ENCODE data around the gene CBLN3. TPM values are rescaled to one million over a fixed set of nuclear protein-coding genes. Genes with fewer than 3 reads are reported as not detected.
A peak's percentile ranks its signal among the peaks of the same experiment; 100 is the strongest.

The CBLN3 gene
- total RNA-seq, 2 donors from 2014 or later, result 1.8 to 2.0 TPM

GRCh38 chr14:24426150-24426911 is 3.1 kb downstream of the CBLN3 start:
- Histone ChIP-seq H3K36me3 (no peaks in the 10 kb centered on the region), H3K27me3 (no peaks in the 10 kb centered on the region), H3K9ac (ENCODE audit: low read depth in 2 of 2, low read length in 2 of 2) (peak overlapping the region in 1 of 2 donors; percentile 69), H3K4me1 (peaks cover 18% of the 10 kb centered on the region), H3K4me3 (no peak overlapping the region), H3K9me3 (no peaks in the 10 kb centered on the region), H3K27ac (peak overlapping the region; percentile 79)
- intact Hi-C loops (cut with DNase I), result no loop called here
- TF ChIP-seq, protein P1, sequence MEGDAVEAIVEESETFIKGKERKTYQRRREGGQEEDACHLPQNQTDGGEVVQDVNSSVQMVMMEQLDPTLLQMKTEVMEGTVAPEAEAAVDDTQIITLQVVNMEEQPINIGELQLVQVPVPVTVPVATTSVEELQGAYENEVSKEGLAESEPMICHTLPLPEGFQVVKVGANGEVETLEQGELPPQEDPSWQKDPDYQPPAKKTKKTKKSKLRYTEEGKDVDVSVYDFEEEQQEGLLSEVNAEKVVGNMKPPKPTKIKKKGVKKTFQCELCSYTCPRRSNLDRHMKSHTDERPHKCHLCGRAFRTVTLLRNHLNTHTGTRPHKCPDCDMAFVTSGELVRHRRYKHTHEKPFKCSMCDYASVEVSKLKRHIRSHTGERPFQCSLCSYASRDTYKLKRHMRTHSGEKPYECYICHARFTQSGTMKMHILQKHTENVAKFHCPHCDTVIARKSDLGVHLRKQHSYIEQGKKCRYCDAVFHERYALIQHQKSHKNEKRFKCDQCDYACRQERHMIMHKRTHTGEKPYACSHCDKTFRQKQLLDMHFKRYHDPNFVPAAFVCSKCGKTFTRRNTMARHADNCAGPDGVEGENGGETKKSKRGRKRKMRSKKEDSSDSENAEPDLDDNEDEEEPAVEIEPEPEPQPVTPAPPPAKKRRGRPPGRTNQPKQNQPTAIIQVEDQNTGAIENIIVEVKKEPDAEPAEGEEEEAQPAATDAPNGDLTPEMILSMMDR (IDR thresholded peaks at IDR 0.05), result no peak
- no peak for DNase-seq

DNA sequence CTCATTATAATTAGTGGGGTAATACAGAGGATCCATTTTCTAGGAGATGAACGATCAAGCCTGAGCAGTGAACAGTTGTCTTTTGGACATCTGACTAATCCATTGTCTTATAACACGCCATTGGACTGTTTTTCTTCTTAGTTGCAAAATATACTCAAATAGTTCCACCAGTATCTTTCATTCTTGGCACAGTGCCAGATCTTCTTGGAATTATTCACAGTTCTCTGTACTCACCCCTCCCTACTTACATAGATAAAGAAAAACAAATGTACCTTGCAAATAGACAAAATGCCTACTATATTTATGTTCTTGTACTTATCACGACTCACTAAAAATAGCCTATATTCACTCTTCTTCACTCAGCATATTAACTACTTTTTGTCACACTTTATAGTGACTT is 3.8 kb downstream of the CBLN3 start:
- H3K36me3 ChIP-seq, result no peaks in the 10 kb centered on the region
- H3K27ac ChIP-seq, result peak overlapping the region; percentile 79
- intact Hi-C loops (cut with DNase I), result no loop called here
- H3K9me3 ChIP-seq, result no peaks in the 10 kb centered on the region
- H3K27me3 ChIP-seq, result no peaks in the 10 kb centered on the region
- DNase-seq, result no peak
- H3K4me1 ChIP-seq, result peaks cover 16% of the 10 kb centered on the region
- H3K9ac ChIP-seq (ENCODE audit: low read depth in 2 of 2, low read length in 2 of 2), result no peak overlapping the region
- H3K4me3 ChIP-seq, result no peak overlapping the region
- TF ChIP-seq, protein P1 (IDR thresholded peaks at IDR 0.05), result no peak

DNA sequence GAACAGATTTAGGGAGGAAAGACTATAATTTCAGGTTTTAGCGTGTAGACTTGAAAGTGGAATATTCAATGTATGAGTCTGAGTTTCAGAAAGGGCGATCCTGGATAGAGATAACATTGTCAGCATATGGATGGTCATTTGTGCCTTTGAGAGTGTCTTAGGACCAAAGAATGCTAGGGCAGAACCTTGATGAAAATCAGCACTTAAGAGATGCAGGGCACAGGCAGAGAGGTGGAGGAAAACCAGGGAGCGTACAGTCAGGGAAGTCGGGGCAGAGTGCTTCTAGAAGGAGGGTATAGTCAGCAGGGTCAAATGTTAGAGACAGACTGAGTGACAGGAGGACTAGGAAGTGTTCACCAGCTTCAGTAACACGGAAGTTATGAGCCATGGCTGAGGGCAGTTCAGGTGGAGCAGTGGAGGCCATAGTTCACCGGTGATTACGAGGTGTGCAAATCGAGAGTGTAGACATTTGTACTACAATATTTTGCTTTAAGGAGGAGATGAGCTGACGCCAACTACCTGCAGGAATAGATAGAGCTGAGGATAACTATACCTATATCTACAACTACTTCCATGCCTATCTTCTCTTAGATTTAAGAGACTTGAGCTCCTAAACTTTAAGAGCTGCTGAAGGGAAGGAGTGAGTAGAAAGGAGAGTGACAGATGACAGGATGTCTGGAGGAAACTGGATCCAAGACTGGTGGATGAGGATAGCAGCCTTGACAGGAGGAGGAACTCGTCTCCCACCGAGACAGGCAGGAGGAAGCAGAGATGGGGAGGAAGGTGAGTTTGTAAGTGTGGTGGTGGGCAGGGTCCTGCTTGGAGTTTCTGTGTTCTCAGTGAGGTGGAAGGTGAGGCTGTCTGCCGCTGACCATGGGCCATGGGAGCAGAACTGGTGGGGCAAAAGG is 6.5 kb downstream of the CBLN3 start:
- peak; percentile 78 for DNase-seq
- Histone ChIP-seq H3K4me3 (peak overlapping the region; percentile 14), H3K4me1 (peaks cover 18% of the 10 kb centered on the region), H3K27ac (peak overlapping the region; percentile 75), H3K36me3 (no peaks in the 10 kb centered on the region), H3K27me3 (no peaks in the 10 kb centered on the region), H3K9me3 (no peaks in the 10 kb centered on the region), H3K9ac (ENCODE audit: low read depth in 2 of 2, low read length in 2 of 2) (peak overlapping the region; percentile 52 to 74)
- intact Hi-C loops (cut with DNase I), result no loop called here
- TF ChIP-seq, protein P1 (IDR thresholded peaks at IDR 0.05), result no peak

DNA sequence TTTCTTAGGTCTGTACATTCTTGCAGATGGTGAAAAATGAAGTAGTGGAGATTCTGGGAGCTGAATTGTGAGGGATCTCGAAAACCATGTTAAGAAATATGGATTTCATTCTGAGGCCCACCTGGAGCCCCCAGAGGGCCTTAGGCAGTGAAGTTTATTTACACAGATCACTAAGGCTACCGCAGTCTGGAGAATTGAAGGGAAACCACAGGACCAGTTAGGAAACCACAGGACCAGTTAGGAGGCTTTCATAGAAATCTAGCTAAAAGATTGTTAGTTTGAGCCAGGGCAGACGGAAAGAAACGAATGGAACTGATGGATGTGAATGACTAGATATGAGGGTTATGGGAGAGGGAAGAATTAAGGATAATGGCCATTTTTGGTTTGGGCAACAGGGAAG is 7.2 kb downstream of the CBLN3 start:
- no peaks in the 10 kb centered on the region for H3K9me3 ChIP-seq
- intact Hi-C loops (cut with DNase I), result no loop called here
- TF ChIP-seq, protein P1 (IDR thresholded peaks at IDR 0.05), result no peak
- H3K9ac ChIP-seq (ENCODE audit: low read depth in 2 of 2, low read length in 2 of 2), result no peak overlapping the region
- peak overlapping the region; percentile 75 for H3K27ac ChIP-seq
- no peak for DNase-seq
- H3K4me1 ChIP-seq, result peaks cover 13% of the 10 kb centered on the region
- H3K27me3 ChIP-seq, result no peaks in the 10 kb centered on the region
- H3K4me3 ChIP-seq, result no peak overlapping the region
- no peaks in the 10 kb centered on the region for H3K36me3 ChIP-seq

GRCh38 chr14:24418492-24418873 is 11.0 kb downstream of the CBLN3 start:
- Histone ChIP-seq H3K27ac (peak overlapping the region; percentile 72), H3K4me1 (peaks cover 4% of the 10 kb centered on the region), H3K27me3 (no peaks in the 10 kb centered on the region), H3K9ac (ENCODE audit: low read depth in 2 of 2, low read length in 2 of 2) (peak overlapping the region in 1 of 2 donors; percentile 28), H3K36me3 (no peaks in the 10 kb centered on the region), H3K9me3 (no peaks in the 10 kb centered on the region), H3K4me3 (no peak overlapping the region)
- intact Hi-C loops (cut with DNase I), result no loop called here
- TF ChIP-seq, protein P1 (IDR thresholded peaks at IDR 0.05), result no peak
- peak; percentile 63 for DNase-seq
